AG04449 (cell line): Measurements from ENCODE around the gene TFB1M.

Source experiments
- CTCF ChIA-PET: fragments of 350-600 bp; formaldehyde crosslinking; extraction: SDS; loops from one replicate; lab custom pipeline; 2021; ENCODE audit warnings: antibody characterized with exemption; lab: Yijun Ruan, JAX
- POLR2A ChIA-PET: fragments of 400-600, 350-600 bp; formaldehyde crosslinking; extraction: SDS; loops from one replicate; lab custom pipeline; 2020; ENCODE audit warnings: antibody characterized with exemption, inconsistent platforms; lab: Yijun Ruan, JAX
- DNase-seq: peaks from one replicate; pipeline ENCODE4 v3.0.0-alpha.2; 2010; ENCODE audit warnings: low read depth, low spot score
- H3K4me3 ChIP-seq: 2 replicates; pipeline ENCODE4 v1.5.1; 2011; ENCODE audit warnings: low read depth, mild to moderate bottlenecking, control low read depth, low read length
- TF ChIP-seq, protein P1 (sequence below): IDR thresholded peaks from one replicate; pipeline ENCODE4 v1.5.1; 2011; ENCODE audit warnings: mild to moderate bottlenecking, moderate library complexity, low read length, control low read depth, inconsistent platforms; ENCODE audit not compliant: insufficient read depth; ENCODE audit errors: missing control alignments

Gene TFB1M

DNA sequence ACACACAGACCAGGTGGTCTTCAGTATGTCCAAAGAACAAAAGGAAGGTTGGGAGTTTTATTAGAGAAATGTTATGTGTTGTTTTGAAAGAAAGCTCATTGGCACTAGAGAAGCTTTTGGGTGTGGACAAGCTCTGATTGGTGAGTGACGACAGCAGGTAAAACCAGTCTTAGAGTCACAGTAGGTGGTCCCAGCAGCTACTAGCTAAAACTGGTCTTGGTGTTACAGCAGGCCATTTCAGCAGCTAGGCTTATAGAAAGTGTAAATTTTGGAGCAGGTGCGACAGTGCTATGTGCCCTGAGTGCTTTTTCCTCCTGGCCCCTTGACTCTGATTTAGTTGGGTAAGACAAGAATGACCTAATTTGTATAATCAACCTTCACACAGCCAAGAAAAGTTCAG is 46.9 kb downstream of the TFB1M start:
- POLR2A ChIA-PET, result no interaction called here
- TF ChIP-seq, protein P1, sequence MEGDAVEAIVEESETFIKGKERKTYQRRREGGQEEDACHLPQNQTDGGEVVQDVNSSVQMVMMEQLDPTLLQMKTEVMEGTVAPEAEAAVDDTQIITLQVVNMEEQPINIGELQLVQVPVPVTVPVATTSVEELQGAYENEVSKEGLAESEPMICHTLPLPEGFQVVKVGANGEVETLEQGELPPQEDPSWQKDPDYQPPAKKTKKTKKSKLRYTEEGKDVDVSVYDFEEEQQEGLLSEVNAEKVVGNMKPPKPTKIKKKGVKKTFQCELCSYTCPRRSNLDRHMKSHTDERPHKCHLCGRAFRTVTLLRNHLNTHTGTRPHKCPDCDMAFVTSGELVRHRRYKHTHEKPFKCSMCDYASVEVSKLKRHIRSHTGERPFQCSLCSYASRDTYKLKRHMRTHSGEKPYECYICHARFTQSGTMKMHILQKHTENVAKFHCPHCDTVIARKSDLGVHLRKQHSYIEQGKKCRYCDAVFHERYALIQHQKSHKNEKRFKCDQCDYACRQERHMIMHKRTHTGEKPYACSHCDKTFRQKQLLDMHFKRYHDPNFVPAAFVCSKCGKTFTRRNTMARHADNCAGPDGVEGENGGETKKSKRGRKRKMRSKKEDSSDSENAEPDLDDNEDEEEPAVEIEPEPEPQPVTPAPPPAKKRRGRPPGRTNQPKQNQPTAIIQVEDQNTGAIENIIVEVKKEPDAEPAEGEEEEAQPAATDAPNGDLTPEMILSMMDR, result no peak
- CTCF ChIA-PET, result interaction anchor here (0.7 to 5.0 kb wide), 12 partner anchors 9 to 399 kb away, joined by 3 to 34 read pairs (median 8); no protein-coding TSS in a partner anchor
- DNase-seq, result no peak
- no peak overlapping the region for H3K4me3 ChIP-seq

DNA sequence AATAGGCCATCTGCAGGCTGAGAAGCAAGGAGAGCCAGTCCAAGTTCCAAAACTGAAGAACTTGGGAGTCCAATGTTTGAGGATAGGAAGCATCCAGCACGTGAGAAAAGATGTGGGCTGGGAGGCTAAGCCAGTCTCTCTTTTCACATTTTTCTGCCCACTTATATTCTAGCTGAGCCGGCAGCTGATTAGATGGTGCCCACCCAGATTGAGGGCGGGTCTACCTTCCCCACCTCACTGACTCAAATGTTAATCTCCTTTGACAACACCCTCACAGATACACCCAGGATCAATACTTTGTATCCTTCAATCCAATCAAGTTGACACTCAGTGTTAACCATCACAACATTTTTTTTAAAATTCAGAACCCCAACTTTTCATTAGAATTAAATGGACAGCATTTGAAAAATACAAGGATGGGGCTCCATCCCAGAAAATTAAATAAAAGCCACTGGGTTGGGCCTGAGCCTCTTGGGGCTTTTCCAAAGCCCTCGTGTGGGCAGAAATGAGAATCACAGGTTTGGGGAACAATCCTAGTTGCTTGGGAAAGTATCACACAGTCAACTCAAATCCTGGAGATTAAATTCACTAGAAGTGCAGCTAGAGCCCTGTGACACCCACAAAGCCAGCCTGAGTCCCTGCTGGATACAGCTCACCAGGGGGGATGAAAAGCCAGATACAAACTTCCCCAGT is 48.3 kb downstream of the TFB1M start:
- ChIA-PET POLR2A (no interaction called here), CTCF (interaction anchor here (5.0 kb wide), 1 partner anchor 88 kb away, joined by 34 read pairs; no protein-coding TSS in a partner anchor)
- DNase-seq, result no peak
- no peak overlapping the region for H3K4me3 ChIP-seq
- TF ChIP-seq, protein P1, result no peak

DNA sequence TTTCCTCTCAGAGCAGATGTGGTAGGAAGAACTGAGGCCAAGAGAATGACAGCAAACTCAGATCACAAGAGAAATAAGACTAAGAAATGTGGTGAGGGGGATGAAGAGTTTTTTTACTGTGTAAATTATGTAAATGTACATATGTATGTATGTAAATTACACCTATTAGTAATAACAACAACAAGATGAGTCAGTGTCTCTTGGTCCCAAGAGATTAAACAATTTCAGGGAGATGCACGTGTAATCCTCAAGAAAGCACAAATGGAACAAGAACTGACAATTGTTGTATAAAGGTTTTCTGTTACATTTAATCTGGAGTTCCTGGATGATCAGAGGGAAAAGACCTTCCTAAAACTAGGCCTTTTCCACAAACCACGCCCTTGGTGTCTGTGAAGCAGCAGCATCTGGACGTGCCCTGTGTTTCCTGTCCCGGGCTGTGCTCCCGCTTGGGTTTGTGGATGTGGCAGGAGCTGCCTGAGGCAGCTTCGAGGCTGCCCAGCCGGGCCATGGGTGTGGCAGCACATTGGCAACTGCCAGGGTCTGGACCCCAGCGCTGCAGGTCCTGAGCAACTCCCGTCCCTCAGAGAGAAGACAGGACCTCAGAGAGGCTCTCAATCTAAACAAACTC is 49.5 kb downstream of the TFB1M start:
- POLR2A ChIA-PET, result no interaction called here
- TF ChIP-seq, protein P1, result no peak
- CTCF ChIA-PET, result no interaction called here
- DNase-seq, result no peak
- no peak overlapping the region for H3K4me3 ChIP-seq

DNA sequence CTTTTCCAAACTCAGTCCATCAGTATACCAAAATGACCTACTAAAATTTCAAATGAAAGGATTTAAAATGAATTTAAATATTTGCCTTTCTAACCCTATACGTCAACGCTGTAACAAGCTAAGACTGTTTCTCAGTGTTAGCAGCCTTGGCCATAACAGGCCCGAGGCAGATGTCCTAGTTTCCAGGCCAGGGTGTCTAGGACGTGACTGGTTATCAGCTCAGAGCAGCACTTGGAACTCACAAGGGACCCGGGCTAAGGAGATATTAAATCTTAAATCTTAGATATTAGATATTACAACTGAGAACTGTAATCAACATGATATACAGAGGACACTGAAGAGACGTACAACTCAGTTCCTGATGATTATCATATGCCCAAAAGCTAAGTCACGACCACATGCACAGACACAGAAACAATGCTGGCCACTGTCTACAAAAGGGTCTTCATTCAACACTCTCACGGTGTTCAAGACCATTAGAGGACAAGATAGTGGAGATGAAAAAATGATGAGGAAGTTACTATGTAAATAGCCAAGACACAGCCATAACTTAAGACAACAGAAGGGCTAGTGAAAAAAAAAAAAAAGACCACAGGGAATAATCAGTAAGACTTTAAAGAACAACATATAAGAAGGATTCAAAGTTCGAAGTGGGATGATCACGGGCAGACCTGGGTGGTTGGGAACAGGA is 50.8 kb downstream of the TFB1M start, which contains the start of gene CLDN20:
TSS of gene CLDN20 (plus strand) at position 641 of the 691 bp plus-strand sequence. CDS start 11,707 bp downstream, outside the sequence.
- no peak for DNase-seq
- H3K4me3 ChIP-seq, result no peak within 1 kb of the TSS
- TF ChIP-seq, protein P1, result no peak
- CTCF ChIA-PET, result interaction anchor here (1.2 to 2.6 kb wide), 4 partner anchors 13 to 335 kb away, joined by 4 to 16 read pairs (median 10); no protein-coding TSS in a partner anchor
- POLR2A ChIA-PET, result no interaction called here

DNA sequence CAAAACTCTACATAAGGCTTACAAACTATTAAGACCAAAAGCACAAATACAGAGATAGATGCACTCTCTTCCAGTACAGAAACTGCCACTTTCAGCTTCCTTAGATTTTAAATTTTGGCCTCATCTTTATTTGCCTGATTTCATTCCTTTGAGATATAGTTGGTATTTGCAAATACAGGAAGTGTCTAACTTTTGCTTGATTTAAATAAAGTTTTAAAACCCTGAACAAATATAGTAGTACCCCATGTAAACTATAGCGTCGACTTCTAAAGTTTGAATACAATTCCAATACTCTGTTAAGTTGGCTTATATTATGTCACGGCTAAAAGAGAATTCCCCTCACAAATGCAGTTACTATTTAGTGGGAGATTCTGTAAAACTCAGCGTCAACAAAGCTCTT is 51.6 kb downstream of the TFB1M start:
- POLR2A ChIA-PET, result no interaction called here
- no peak overlapping the region for H3K4me3 ChIP-seq
- TF ChIP-seq, protein P1, result no peak
- DNase-seq, result no peak
- CTCF ChIA-PET, result interaction anchor here (0.7 to 2.6 kb wide), 5 partner anchors 12 to 334 kb away, joined by 3 to 16 read pairs (median 9); no protein-coding TSS in a partner anchor
